K562 (cell line): ENCODE results near the gene PDLIM4. TPM values are rescaled to one million over a fixed set of nuclear protein-coding genes. Genes with fewer than 3 reads are reported as not detected.
A peak's percentile ranks its signal among the peaks of the same experiment; 100 is the strongest.

Experiments used
- ATAC-seq: fragments of 200-7000 bp; cut with Tn5 transposase; 3 replicates; pipeline ENCODE4 v1.9.1; 2020; ENCODE audit warnings: moderate library complexity
- BruUV-seq: library from RNA; stranded (reverse); fragments of 400-500 nt; replicated peaks from 2 replicates; lab custom pipeline; 2021; lab: Mats Ljungman, UMichigan
- CTCF ChIA-PET: fragments of 300-600 bp; formaldehyde crosslinking; extraction: SDS; loops from one replicate; lab custom pipeline; 2021; ENCODE audit warnings: low intra/inter-chr PET ratio; lab: Yijun Ruan, JAX
- POLR2A ChIA-PET: fragments of 300-600, 350-650 bp; sonication (Branson Sonifier 250); formaldehyde crosslinking; extraction: SDS; loops from one replicate; lab custom pipeline; 2021; ENCODE audit warnings: antibody characterized with exemption, inconsistent platforms; lab: Yijun Ruan, JAX
- DNase-seq, 4 experiments: peaks; one replicate each; pipeline versions ENCODE4 v3.0.0 to v3.0.0-alpha.2; 2011 to 2018; ENCODE audit warnings: low spot score in 3 of 4, mixed read lengths in 3 of 4; ENCODE audit errors: extremely low read depth in 1 of 4
- FAIRE-seq: peaks from 2 replicates; lab custom pipeline; 2011; peaks lifted over from hg19 to GRCh38; lab: Jason Lieb, UNC
- H2AFZ ChIP-seq: 2 replicates; pipeline ENCODE4 v1.6.0; 2011; ENCODE audit warnings: low read depth, low read length, control low read depth, inconsistent platforms
- H3K27ac ChIP-seq: fragments of 200-600 bp; 3 replicates; pipeline ENCODE4 v1.8.0; 2011; ENCODE audit warnings: low read depth, mild to moderate bottlenecking, control low read depth, inconsistent platforms, low read length, moderate library complexity, mixed read lengths; ENCODE audit errors: extremely low read depth
- H3K27me3 ChIP-seq, 2 experiments: fragments of 300-600 bp in 1 of 2; 2 replicates in 1 of 2; 3 replicates in 1 of 2; pipeline versions ENCODE4 v1.6.0 to v1.8.0; 2011; ENCODE audit warnings: inconsistent platforms in 2 of 2, low read length in 2 of 2, mild to moderate bottlenecking in 1 of 2, mixed read lengths in 1 of 2, moderate library complexity in 1 of 2; ENCODE audit not compliant: control insufficient read depth in 2 of 2, insufficient read depth in 2 of 2
- H3K36me3 ChIP-seq: fragments of 300-600 bp; 3 replicates; pipeline ENCODE4 v1.8.0; 2011; ENCODE audit warnings: mild to moderate bottlenecking, low read length, inconsistent platforms; ENCODE audit not compliant: control insufficient read depth, insufficient read depth
- H3K4me1 ChIP-seq, 2 experiments: fragments of 200-600 bp in 1 of 2; replicated peaks in 1 of 2; 2 replicates in 1 of 2; 3 replicates in 1 of 2; pipeline versions ENCODE4 v1.5.1 to v1.8.0; 2011; ENCODE audit warnings: inconsistent platforms in 2 of 2, low read length in 2 of 2, mild to moderate bottlenecking in 1 of 2, mixed read lengths in 1 of 2, moderate library complexity in 1 of 2; ENCODE audit not compliant: control insufficient read depth in 2 of 2, insufficient read depth in 2 of 2
- H3K4me2 ChIP-seq: 2 replicates; pipeline ENCODE4 v1.6.1; 2011; ENCODE audit warnings: low read length, control low read depth, inconsistent platforms, mixed read lengths; ENCODE audit not compliant: insufficient read depth
- H3K4me3 ChIP-seq: fragments of 200-600 bp; sonication (generic), shearing (Covaris generic); 2 replicates; pipeline ENCODE4 v1.5.1; 2016; ENCODE audit warnings: control low read depth, inconsistent platforms
- H3K79me2 ChIP-seq: fragments of 200-600 bp; 3 replicates; pipeline ENCODE4 v1.8.0; 2011; ENCODE audit warnings: low read length, inconsistent platforms; ENCODE audit not compliant: control insufficient read depth, insufficient read depth
- H3K9ac ChIP-seq, 2 experiments: 2 replicates each; pipeline versions ENCODE4 v1.6.0 to v1.6.1; 2011; ENCODE audit warnings: low read depth in 2 of 2, low read length in 2 of 2, control low read depth in 1 of 2, inconsistent platforms in 1 of 2, mild to moderate bottlenecking in 1 of 2, mixed read lengths in 1 of 2; ENCODE audit not compliant: insufficient read depth in 1 of 2
- H3K9me1 ChIP-seq: one replicate; pipeline ENCODE4 v1.6.0; 2011; ENCODE audit warnings: inconsistent platforms, mild to moderate bottlenecking, low read length, moderate library complexity; ENCODE audit not compliant: control insufficient read depth, insufficient read depth
- H3K9me3 ChIP-seq: replicated peaks from 2 replicates; pipeline ENCODE4 v1.5.1; 2011; ENCODE audit warnings: low read depth, low read length, inconsistent platforms; ENCODE audit not compliant: control insufficient read depth, insufficient read depth
- H4K20me1 ChIP-seq: replicated peaks from 2 replicates; pipeline ENCODE4 v1.6.1; 2011; ENCODE audit warnings: low read length, inconsistent platforms, mixed read lengths; ENCODE audit not compliant: control insufficient read depth, insufficient read depth
- CHD4 ChIP-seq: fragments of 200-600 bp; sonication (generic); IDR thresholded peaks from 3 replicates; pipeline ENCODE4 v1.6.1; 2012; ENCODE audit warnings: low read depth, mild to moderate bottlenecking, mixed read lengths, low read length, inconsistent platforms; ENCODE audit not compliant: insufficient read depth, insufficient replicate concordance, poor library complexity, severe bottlenecking
- LCOR ChIP-seq: sonication (generic); formaldehyde crosslinking; IDR thresholded peaks from 2 replicates; pipeline ENCODE4 v1.8.0; 2022; ENCODE audit warnings: mild to moderate bottlenecking, missing genetic modification reagents
- SPI1 ChIP-seq: IDR thresholded peaks from 2 replicates; pipeline ENCODE4 v1.6.1; 2011; ENCODE audit warnings: low read depth, low read length, control low read depth, borderline replicate concordance
- ZNF316 ChIP-seq: fragments of 450-650 bp; IDR thresholded peaks from 2 replicates; pipeline ENCODE4 v1.6.1; 2016
- ZNF699 ChIP-seq: fragments of 250-450 bp; sonication (Bioruptor Pico); IDR thresholded peaks from 2 replicates; pipeline ENCODE4 v1.8.0; 2021; ENCODE audit warnings: mild to moderate bottlenecking, moderate library complexity; ENCODE audit not compliant: insufficient replicate concordance
- ZNF778 ChIP-seq: fragments of 450-650 bp; formaldehyde crosslinking; IDR thresholded peaks from 2 replicates; pipeline ENCODE4 v1.4.0; 2020; ENCODE audit warnings: mild to moderate bottlenecking, moderate library complexity
- ZSCAN32 ChIP-seq: fragments of 450-650 bp; formaldehyde crosslinking; IDR thresholded peaks from 2 replicates; pipeline ENCODE4 v1.4.0; 2020; ENCODE audit warnings: mild to moderate bottlenecking, moderate library complexity
- ZZZ3 ChIP-seq: fragments of 450-650 bp; IDR thresholded peaks from 2 replicates; pipeline ENCODE4 v1.6.1; 2016; ENCODE audit warnings: antibody characterized with exemption, mild to moderate bottlenecking, moderate library complexity
- WGBS: fragments of 100-300 bp; shearing (Covaris generic); methylation state at CpG from one replicate; pipeline ENCODE4 v1.1.6; 2016; ENCODE audit warnings: low coverage, mixed read lengths; ENCODE audit not compliant: insufficient coverage; ENCODE audit errors: missing lambda C conversion rate; 5-methylcytosine and 5-hydroxymethylcytosine counted together
- in situ Hi-C: fragments of 300-500 bp; cut with MboI; formaldehyde crosslinking; loops from 4 replicates; pipeline ENCODE4 v1.15.0; 2018; ENCODE audit warnings: inconsistent platforms, mixed read lengths
- intact Hi-C: fragments of 100-400 bp; cut with micrococcal nuclease; formaldehyde crosslinking; loops from 2 replicates; pipeline ENCODE4 v1.14.2; 2022
- polyA plus RNA-seq, 8 experiments: library from polyadenylated mRNA; depleted of rRNA in 4 of 8; stranded (reverse) in 5 of 8; unstranded in 3 of 8; fragments of >200 nt; fragmentation: Nextera tagmentation in 2 of 8; fragmentation: Illumina TruSeq in 1 of 8; extraction: Ambion mirVana in 2 of 8; extraction: Trizol in 1 of 8; gene quantifications; 2 replicates each; pipeline versions ENCODE4 v1.2.1 to v1.2.3, GENCODE V29; 2011 to 2014; ENCODE audit warnings: inconsistent platforms in 1 of 8, missing spikeins in 1 of 8
- total RNA-seq, 7 experiments: library from RNA; depleted of rRNA in 6 of 7; stranded (reverse); fragments of >200 nt in 6 of 7; fragmentation: Illumina TruSeq in 2 of 7; extraction: Trizol in 2 of 7; gene quantifications; 2 replicates each; pipeline versions ENCODE4 v1.2.1 to v1.2.3, GENCODE V29; 2011 to 2021; ENCODE audit warnings: low replicate concordance in 1 of 7

The PDLIM4 gene
- total and polyA plus RNA-seq, 9 of the 15 experiments (the other 6 are each of a cell fraction or from before 2014, with no cell fraction given) = 0.28 to 32.8 (median 13.1) TPM

- ChIA-PET CTCF (no interaction called here), POLR2A (no interaction called here)
- in situ Hi-C loops = no loop called here
- BruUV-seq = no TSS peak
- Histone ChIP-seq H3K4me3 (no peak overlapping the region), H3K27ac (no peak overlapping the region), H2AFZ (0 out of 2 replicates have a peak overlapping the region, but pooled peaks have one; percentile 7), H3K9me1 (no peaks in the 10 kb centered on the region), H3K4me1 (peaks cover 7 to 14% of the 10 kb centered on the region in 2 experiments; a peak in 4 of 5 replicates), H3K9ac (no peak overlapping the region), H4K20me1 (no peaks in the 10 kb centered on the region), H3K36me3 (no peaks in the 10 kb centered on the region), H3K79me2 (peaks cover 5% of the 10 kb centered on the region; the same call in 1 of the 3 replicates), H3K27me3 (no peaks in the 10 kb centered on the region), H3K9me3 (no peaks in the 10 kb centered on the region), H3K4me2 (no peak overlapping the region)
- whole genome bisulfite sequencing = 38% methylated on average over 3 of the region's 3 CpGs
- DNase-seq = no peak
- no peak for ATAC-seq
- intact Hi-C loops = no loop called here
- FAIRE-seq = no peak
- TF ChIP-seq ZNF316 (0 out of 2 replicates have a peak, but pooled peaks have one; percentile 14), ZNF699 (CRISPR knock-in tag) (no peak), CHD4 (no peak), LCOR (CRISPR knock-in tag) (no peak), SPI1 (peak; percentile 74)
Measured at GRCh38 chr5:132232465-132232864, 25.0 kb upstream of the PDLIM4 start.

- H3K9ac ChIP-seq = no peak overlapping the region
- no TSS peak for BruUV-seq
- ATAC-seq (no peak), FAIRE-seq (no peak), DNase-seq (no peak)
- peaks cover 7 to 8% of the 10 kb centered on the region in 2 experiments; a peak in 4 of 5 replicates for H3K4me1 ChIP-seq
- H3K9me1 ChIP-seq = no peaks in the 10 kb centered on the region
- no peaks in the 10 kb centered on the region for H3K27me3 ChIP-seq
- in situ Hi-C loops (no loop called here), intact Hi-C loops (no loop called here)
- H3K36me3 ChIP-seq = no peaks in the 10 kb centered on the region
- WGBS = 55% methylated on average over 1 of the region's 1 CpG
- H3K9me3 ChIP-seq = no peaks in the 10 kb centered on the region
- H3K27ac ChIP-seq = no peak overlapping the region
- ChIA-PET POLR2A (interaction anchor here (0.7 kb wide), 2 partner anchors 47 to 49 kb away, joined by 3 read pairs; no protein-coding TSS in a partner anchor), CTCF (no interaction called here)
- no peaks in the 10 kb centered on the region for H4K20me1 ChIP-seq
- TF ChIP-seq ZZZ3 (no peak), ZSCAN32 (CRISPR knock-in tag) (no peak), ZNF778 (CRISPR knock-in tag) (no peak)
- H2AFZ ChIP-seq = 0 out of 2 replicates have a peak overlapping the region, but pooled peaks have one; percentile 7
- peaks cover 2% of the 10 kb centered on the region; the same call in 1 of the 3 replicates for H3K79me2 ChIP-seq
- no peak overlapping the region for H3K4me2 ChIP-seq
- H3K4me3 ChIP-seq = no peak overlapping the region
Measured at GRCh38 chr5:132233081-132233480, 24.4 kb upstream of the PDLIM4 start.
